T-helper 9 cell (primary cell): ENCODE results near the gene CXCL17.
"Not testable (repeated sequence)": the region's sequence is repeated elsewhere in the genome, so short reads cannot be mapped to it uniquely, and the experiment has no call there.

ENCODE experiments used
- DNase-seq: peaks from one replicate; pipeline ENCODE4 v3.0.0-alpha.2; 2020
- total RNA-seq, 2 donors: gene quantifications; one replicate each; lab custom pipeline; 2026; lab: John Stamatoyannopoulos, UW

The CXCL17 gene
- 0 reads per million in 2 donors for total RNA-seq

- no peak for DNase-seq
Measured at GRCh38 chr19:42442833-42443232, at the start of gene CXCL17. Gene CXCL17, minus strand, starts transcription at chr19:42442946. Its CDS starts 114 bp downstream, at chr19:42442832.

GRCh38 chr19:42488783-42489521 is 46.2 kb upstream of the CXCL17 start:
- DNase-seq: no peak

- DNase-seq: no peak
Measured at GRCh38 chr19:42487798-42488178, 45.0 kb upstream of the CXCL17 start.

GRCh38 chr19:42487032-42487797 is 44.5 kb upstream of the CXCL17 start:
- no peak for DNase-seq

GRCh38 chr19:42485036-42485435 is 42.3 kb upstream of the CXCL17 start:
- DNase-seq: not testable (repeated sequence)

GRCh38 chr19:42480335-42481095 is 37.8 kb upstream of the CXCL17 start:
- DNase-seq: no peak

GRCh38 chr19:42479736-42480135 is 37.0 kb upstream of the CXCL17 start:
- DNase-seq: no peak

GRCh38 chr19:42478765-42479311 is 36.1 kb upstream of the CXCL17 start:
- no peak for DNase-seq

GRCh38 chr19:42477933-42478332 is 35.2 kb upstream of the CXCL17 start:
- no peak for DNase-seq

- no peak for DNase-seq
Measured at GRCh38 chr19:42477117-42477516, 34.4 kb upstream of the CXCL17 start.

- DNase-seq: no peak
Measured at GRCh38 chr19:42475366-42475765, 32.6 kb upstream of the CXCL17 start.

- DNase-seq: no peak
Measured at GRCh38 chr19:42474743-42475142, 32.0 kb upstream of the CXCL17 start.

- no peak for DNase-seq
Measured at GRCh38 chr19:42473686-42474085, 30.9 kb upstream of the CXCL17 start.

GRCh38 chr19:42472402-42473147 is 29.8 kb upstream of the CXCL17 start:
- DNase-seq: no peak

GRCh38 chr19:42471554-42472249 is 29.0 kb upstream of the CXCL17 start:
- no peak for DNase-seq

GRCh38 chr19:42469311-42470235 is 26.8 kb upstream of the CXCL17 start:
- no peak for DNase-seq

GRCh38 chr19:42468273-42468796 is 25.6 kb upstream of the CXCL17 start:
- no peak for DNase-seq

- no peak for DNase-seq
Measured at GRCh38 chr19:42467183-42467760, 24.5 kb upstream of the CXCL17 start.

GRCh38 chr19:42466521-42467182 is 23.9 kb upstream of the CXCL17 start:
- no peak for DNase-seq
